RWPE2 (cell line): Measurements from ENCODE around the gene LIFR.

Experiments
- ATAC-seq: fragments of 200-7000 bp; cut with Tn5 transposase; 3 replicates; pipeline ENCODE4 v1.9.1; 2021; ENCODE audit warnings: low read depth
- DNase-seq: peaks from one replicate; pipeline ENCODE4 v3.0.0-alpha.2; 2020; ENCODE audit warnings: low spot score
- H3K27ac ChIP-seq: fragments of 450-650 bp; 2 replicates; pipeline ENCODE4 v1.5.1; 2017; ENCODE audit warnings: mild to moderate bottlenecking; ENCODE audit not compliant: poor library complexity, severe bottlenecking
- H3K27me3 ChIP-seq: fragments of 250-450 bp; sonication (Bioruptor Pico); 2 replicates; pipeline ENCODE4 v1.5.1; 2021; ENCODE audit warnings: mild to moderate bottlenecking, moderate library complexity; ENCODE audit not compliant: insufficient read depth, poor library complexity, severe bottlenecking
- H3K36me3 ChIP-seq: fragments of 250-450 bp; sonication (Bioruptor Pico); 2 replicates; pipeline ENCODE4 v1.5.1; 2020; ENCODE audit warnings: low read depth, mild to moderate bottlenecking, moderate library complexity
- H3K4me1 ChIP-seq: fragments of 250-450 bp; sonication (Bioruptor Pico); 2 replicates; pipeline ENCODE4 v1.5.1; 2021; ENCODE audit warnings: mild to moderate bottlenecking, moderate library complexity; ENCODE audit not compliant: insufficient read depth, poor library complexity, severe bottlenecking
- H3K4me3 ChIP-seq: fragments of 250-450 bp; sonication (Bioruptor Pico); 2 replicates; pipeline ENCODE4 v1.5.1; 2021; ENCODE audit warnings: mild to moderate bottlenecking, moderate library complexity; ENCODE audit not compliant: severe bottlenecking
- H3K9me3 ChIP-seq: fragments of 250-450 bp; sonication (Bioruptor Pico); 2 replicates; pipeline ENCODE4 v1.5.1; 2021; ENCODE audit warnings: mild to moderate bottlenecking, moderate library complexity; ENCODE audit not compliant: severe bottlenecking
- CTCF ChIP-seq: fragments of 450-650 bp; IDR thresholded peaks from one replicate; pipeline ENCODE4 v1.5.1; 2017; ENCODE audit warnings: mild to moderate bottlenecking, moderate library complexity; ENCODE audit not compliant: poor library complexity, severe bottlenecking

The LIFR gene

GRCh38 chr5:38581597-38581996 lies 25.2 kb upstream of the LIFR start:
- Histone ChIP-seq H3K27ac (no peak overlapping the region), H3K4me3 (no peak overlapping the region), H3K4me1 (peaks cover 4% of the 10 kb centered on the region), H3K36me3 (no peaks in the 10 kb centered on the region), H3K9me3 (no peaks in the 10 kb centered on the region), H3K27me3 (no peaks in the 10 kb centered on the region)
- no peak for TF ChIP-seq CTCF
- no peak for DNase-seq
- no peak for ATAC-seq

- H3K27ac ChIP-seq: no peak overlapping the region
- H3K27me3 ChIP-seq: no peaks in the 10 kb centered on the region
- H3K9me3 ChIP-seq: no peaks in the 10 kb centered on the region
- H3K36me3 ChIP-seq: no peaks in the 10 kb centered on the region
- no peak for DNase-seq
- TF ChIP-seq CTCF: no peak
- no peak for ATAC-seq
- H3K4me1 ChIP-seq: no peaks in the 10 kb centered on the region
- H3K4me3 ChIP-seq: no peak overlapping the region
Measured at GRCh38 chr5:38579105-38579504, 22.7 kb upstream of the LIFR start.

- no peak for ATAC-seq
- no peak for TF ChIP-seq CTCF
- no peak overlapping the region for H3K4me3 ChIP-seq
- no peak overlapping the region for H3K27ac ChIP-seq
- no peaks in the 10 kb centered on the region for H3K36me3 ChIP-seq
- no peaks in the 10 kb centered on the region for H3K27me3 ChIP-seq
- DNase-seq: no peak
- H3K4me1 ChIP-seq: no peaks in the 10 kb centered on the region
- no peaks in the 10 kb centered on the region for H3K9me3 ChIP-seq
Measured at GRCh38 chr5:38576961-38577684, 20.7 kb upstream of the LIFR start.

- ATAC-seq (no peak), DNase-seq (no peak)
- TF ChIP-seq CTCF: no peak
- H3K27me3 ChIP-seq: no peaks in the 10 kb centered on the region
- H3K36me3 ChIP-seq: no peaks in the 10 kb centered on the region
- no peaks in the 10 kb centered on the region for H3K9me3 ChIP-seq
- H3K4me1 ChIP-seq: no peaks in the 10 kb centered on the region
- no peak overlapping the region for H3K4me3 ChIP-seq
- H3K27ac ChIP-seq: no peak overlapping the region
Measured at GRCh38 chr5:38576442-38576841, 20.0 kb upstream of the LIFR start.

- ATAC-seq (no peak), DNase-seq (no peak)
- no peak overlapping the region for H3K4me3 ChIP-seq
- no peak for TF ChIP-seq CTCF
- no peak overlapping the region for H3K27ac ChIP-seq
- H3K36me3 ChIP-seq: no peaks in the 10 kb centered on the region
- no peaks in the 10 kb centered on the region for H3K27me3 ChIP-seq
- H3K9me3 ChIP-seq: no peaks in the 10 kb centered on the region
- no peaks in the 10 kb centered on the region for H3K4me1 ChIP-seq
Measured at GRCh38 chr5:38575476-38575875, 19.0 kb upstream of the LIFR start.
